K562 (cell line): ENCODE results near the gene PAQR7. TPM values are rescaled to one million over a fixed set of nuclear protein-coding genes. Genes with fewer than 3 reads are reported as not detected.

ENCODE experiments used
- CXXC5 ChIP-seq: fragments of 250-450 bp; sonication (Bioruptor Pico); IDR thresholded peaks from 2 replicates; pipeline ENCODE4 v1.8.0; 2022; ENCODE audit warnings: inconsistent platforms, mild to moderate bottlenecking, moderate library complexity
- EGR1 ChIP-seq: fragments of 450-650 bp; conservative IDR thresholded peaks from 2 replicates; pipeline ENCODE4 v1.6.1; 2017; ENCODE audit warnings: mild to moderate bottlenecking
- HMG20A ChIP-seq: fragments of 450-650 bp; formaldehyde crosslinking; conservative IDR thresholded peaks from 2 replicates; pipeline ENCODE4 v1.4.0; 2020; ENCODE audit warnings: mild to moderate bottlenecking, mixed read lengths
- ILK ChIP-seq: fragments of 450-650 bp; IDR thresholded peaks from 2 replicates; pipeline ENCODE4 v1.6.1; 2016; ENCODE audit warnings: missing genetic modification characterization, low read depth, mild to moderate bottlenecking, missing compliant biosample characterization, moderate library complexity, borderline replicate concordance
- JUN ChIP-seq, 2 experiments: sonication (generic) in 1 of 2; formaldehyde crosslinking in 1 of 2; IDR thresholded peaks; 2 replicates each; pipeline versions ENCODE4 v1.6.1 to v1.8.0; 2012 to 2022; ENCODE audit warnings: borderline replicate concordance in 2 of 2, mild to moderate bottlenecking in 2 of 2, improper control_type of control experiment in 1 of 2, low read depth in 1 of 2, low read length in 1 of 2, missing genetic modification reagents in 1 of 2
- MYNN ChIP-seq, 2 experiments: sonication (generic); formaldehyde crosslinking in 1 of 2; IDR thresholded peaks; 2 replicates each; pipeline versions ENCODE4 v1.5.0 to v1.6.1; 2016 to 2020; ENCODE audit warnings: antibody characterized with exemption in 1 of 2, missing genetic modification reagents in 1 of 2
- RB1 ChIP-seq: fragments of 450-650 bp; IDR thresholded peaks from 2 replicates; pipeline ENCODE4 v1.6.1; 2017; ENCODE audit warnings: low read depth, mild to moderate bottlenecking
- RBM15 ChIP-seq: fragments of 200-400 bp; formaldehyde crosslinking; IDR thresholded peaks from 2 replicates; pipeline ENCODE4 v1.6.1; 2018; ENCODE audit warnings: mild to moderate bottlenecking, low read length, moderate library complexity; ENCODE audit not compliant: insufficient read depth
- SMAD2 ChIP-seq: fragments of 150-350 bp; IDR thresholded peaks from 2 replicates; pipeline ENCODE4 v1.6.1; 2014; ENCODE audit warnings: low read depth, mild to moderate bottlenecking, low read length
- TCF7 ChIP-seq: sonication (generic); IDR thresholded peaks from 2 replicates; pipeline ENCODE4 v1.6.1; 2016; ENCODE audit warnings: antibody characterized with exemption, borderline replicate concordance
- ZNF551 ChIP-seq: fragments of 250-450 bp; sonication (Bioruptor Pico); IDR thresholded peaks from 2 replicates; pipeline ENCODE4 v1.5.0; 2021; ENCODE audit warnings: mild to moderate bottlenecking, moderate library complexity
- ZNF766 ChIP-seq: fragments of 200-800 bp; sonication (Bioruptor generic); conservative IDR thresholded peaks from 2 replicates; pipeline ENCODE4 v1.6.1; 2016; ENCODE audit warnings: missing genetic modification characterization, missing compliant biosample characterization
- ZNF780A ChIP-seq: fragments of 250-450 bp; sonication (Bioruptor Pico); IDR thresholded peaks from 2 replicates; pipeline ENCODE4 v1.5.0; 2021; ENCODE audit warnings: mild to moderate bottlenecking
- polyA plus RNA-seq, 8 experiments: library from polyadenylated mRNA; depleted of rRNA in 4 of 8; stranded (reverse) in 5 of 8; unstranded in 3 of 8; fragments of >200 nt; fragmentation: Nextera tagmentation in 2 of 8; fragmentation: Illumina TruSeq in 1 of 8; extraction: Ambion mirVana in 2 of 8; extraction: Trizol in 1 of 8; gene quantifications; 2 replicates each; pipeline versions ENCODE4 v1.2.1 to v1.2.3, GENCODE V29; 2011 to 2014; ENCODE audit warnings: inconsistent platforms in 1 of 8, missing spikeins in 1 of 8
- total RNA-seq, 7 experiments: library from RNA; depleted of rRNA in 6 of 7; stranded (reverse); fragments of >200 nt in 6 of 7; fragmentation: Illumina TruSeq in 2 of 7; extraction: Trizol in 2 of 7; gene quantifications; 2 replicates each; pipeline versions ENCODE4 v1.2.1 to v1.2.3, GENCODE V29; 2011 to 2021; ENCODE audit warnings: low replicate concordance in 1 of 7
- TF ChIP-seq, protein P1 (sequence below), 2 experiments: fragments of 450-650 bp in 1 of 2; sonication (generic) in 1 of 2; formaldehyde crosslinking in 1 of 2; IDR thresholded peaks in 1 of 2; conservative IDR thresholded peaks in 1 of 2; 2 replicates each; pipeline versions ENCODE4 v1.6.1 to v1.8.1; 2016 to 2023; ENCODE audit warnings: mild to moderate bottlenecking in 2 of 2, moderate library complexity in 2 of 2, inconsistent platforms in 1 of 2, missing genetic modification reagents in 1 of 2
- TF ChIP-seq, protein P2 (sequence below), 2 experiments: fragments of 450-650 bp; formaldehyde crosslinking in 1 of 2; IDR thresholded peaks; 2 replicates each; pipeline versions ENCODE4 v1.4.0 to v1.6.1; 2014 to 2020; ENCODE audit warnings: mild to moderate bottlenecking in 2 of 2, borderline replicate concordance in 1 of 2, low read depth in 1 of 2
- TF ChIP-seq, protein P3 (sequence below): sonication (generic); formaldehyde crosslinking; IDR thresholded peaks from 2 replicates; pipeline ENCODE4 v1.8.0; 2023; ENCODE audit warnings: mild to moderate bottlenecking, missing genetic modification reagents

PAQR7 gene
- total and polyA plus RNA-seq, 9 of the 15 experiments (the other 6 are each of a cell fraction or from before 2014, with no cell fraction given) = 1.1 to 5.2 (median 2.6) TPM

DNA sequence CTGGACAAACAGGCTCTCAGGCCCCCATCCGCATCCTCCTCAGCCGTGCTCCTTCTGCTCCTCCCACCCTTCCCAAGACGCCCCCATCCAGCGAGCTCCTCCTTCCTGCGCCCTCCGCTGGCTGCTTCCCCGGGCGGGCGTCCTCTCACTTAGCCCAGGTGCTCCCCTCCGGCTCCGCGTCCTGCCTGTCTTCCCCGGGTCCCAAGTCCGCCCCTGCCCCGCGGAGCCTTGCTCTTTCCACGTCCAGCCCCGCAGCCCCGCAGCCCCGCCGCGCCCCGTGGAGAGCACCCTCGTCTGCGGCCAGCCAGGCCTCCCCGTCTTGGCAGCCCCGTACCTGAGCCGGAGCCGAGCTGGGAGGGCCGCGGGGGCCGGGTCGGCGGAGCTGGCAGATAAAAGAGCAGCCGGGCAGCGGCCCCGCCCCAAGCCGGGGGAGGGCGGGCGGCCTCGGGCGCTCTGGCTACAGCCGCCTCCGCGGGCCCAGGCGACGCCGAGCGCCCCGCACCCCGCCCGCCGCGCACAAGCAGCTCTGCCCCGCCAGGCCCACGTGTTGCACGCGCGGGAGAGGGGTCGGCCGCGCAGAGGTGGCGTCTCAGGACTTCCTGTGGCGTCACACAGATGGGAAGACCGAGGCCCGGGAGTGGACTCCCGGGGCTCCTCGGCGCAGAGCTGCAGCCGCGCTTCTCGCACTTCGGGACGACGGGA, at the start of gene PAQR7 (continued):
- TF ChIP-seq JUN (IDR thresholded peaks at IDR 0.05; ENCODE audit: borderline replicate concordance, low read depth, low read length) = no peak
- peak; percentile 94 for TF ChIP-seq JUN (CRISPR knock-in tag; IDR thresholded peaks at IDR 0.05; ENCODE audit: borderline replicate concordance)
- 0 out of 2 replicates have a peak, but pooled peaks have one; percentile 13 for TF ChIP-seq MYNN (IDR thresholded peaks at IDR 0.05)
- no peak for TF ChIP-seq MYNN (CRISPR knock-in tag; IDR thresholded peaks at IDR 0.05)
- peak; percentile 13; the same call in 1 of the 2 replicates for TF ChIP-seq TCF7
- TF ChIP-seq CXXC5 (CRISPR knock-in tag) = peak; percentile 98
- no peak for TF ChIP-seq HMG20A
- TF ChIP-seq, protein P1, sequence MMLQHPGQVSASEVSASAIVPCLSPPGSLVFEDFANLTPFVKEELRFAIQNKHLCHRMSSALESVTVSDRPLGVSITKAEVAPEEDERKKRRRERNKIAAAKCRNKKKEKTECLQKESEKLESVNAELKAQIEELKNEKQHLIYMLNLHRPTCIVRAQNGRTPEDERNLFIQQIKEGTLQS (IDR thresholded peaks at IDR 0.05) = no peak
- TF ChIP-seq, protein P1 (CRISPR knock-in tag; conservative IDR thresholded peaks at IDR 0.05) = no peak
- TF ChIP-seq, protein P2, sequence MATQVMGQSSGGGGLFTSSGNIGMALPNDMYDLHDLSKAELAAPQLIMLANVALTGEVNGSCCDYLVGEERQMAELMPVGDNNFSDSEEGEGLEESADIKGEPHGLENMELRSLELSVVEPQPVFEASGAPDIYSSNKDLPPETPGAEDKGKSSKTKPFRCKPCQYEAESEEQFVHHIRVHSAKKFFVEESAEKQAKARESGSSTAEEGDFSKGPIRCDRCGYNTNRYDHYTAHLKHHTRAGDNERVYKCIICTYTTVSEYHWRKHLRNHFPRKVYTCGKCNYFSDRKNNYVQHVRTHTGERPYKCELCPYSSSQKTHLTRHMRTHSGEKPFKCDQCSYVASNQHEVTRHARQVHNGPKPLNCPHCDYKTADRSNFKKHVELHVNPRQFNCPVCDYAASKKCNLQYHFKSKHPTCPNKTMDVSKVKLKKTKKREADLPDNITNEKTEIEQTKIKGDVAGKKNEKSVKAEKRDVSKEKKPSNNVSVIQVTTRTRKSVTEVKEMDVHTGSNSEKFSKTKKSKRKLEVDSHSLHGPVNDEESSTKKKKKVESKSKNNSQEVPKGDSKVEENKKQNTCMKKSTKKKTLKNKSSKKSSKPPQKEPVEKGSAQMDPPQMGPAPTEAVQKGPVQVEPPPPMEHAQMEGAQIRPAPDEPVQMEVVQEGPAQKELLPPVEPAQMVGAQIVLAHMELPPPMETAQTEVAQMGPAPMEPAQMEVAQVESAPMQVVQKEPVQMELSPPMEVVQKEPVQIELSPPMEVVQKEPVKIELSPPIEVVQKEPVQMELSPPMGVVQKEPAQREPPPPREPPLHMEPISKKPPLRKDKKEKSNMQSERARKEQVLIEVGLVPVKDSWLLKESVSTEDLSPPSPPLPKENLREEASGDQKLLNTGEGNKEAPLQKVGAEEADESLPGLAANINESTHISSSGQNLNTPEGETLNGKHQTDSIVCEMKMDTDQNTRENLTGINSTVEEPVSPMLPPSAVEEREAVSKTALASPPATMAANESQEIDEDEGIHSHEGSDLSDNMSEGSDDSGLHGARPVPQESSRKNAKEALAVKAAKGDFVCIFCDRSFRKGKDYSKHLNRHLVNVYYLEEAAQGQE (IDR thresholded peaks at IDR 0.05; ENCODE audit: borderline replicate concordance) = peak; percentile 82
- TF ChIP-seq, protein P2 (CRISPR knock-in tag; IDR thresholded peaks at IDR 0.05; ENCODE audit: low read depth) = peak; percentile 88
- no peak for TF ChIP-seq ZNF780A (CRISPR knock-in tag)
- TF ChIP-seq ZNF551 (CRISPR knock-in tag) = no peak
- TF ChIP-seq, protein P3, sequence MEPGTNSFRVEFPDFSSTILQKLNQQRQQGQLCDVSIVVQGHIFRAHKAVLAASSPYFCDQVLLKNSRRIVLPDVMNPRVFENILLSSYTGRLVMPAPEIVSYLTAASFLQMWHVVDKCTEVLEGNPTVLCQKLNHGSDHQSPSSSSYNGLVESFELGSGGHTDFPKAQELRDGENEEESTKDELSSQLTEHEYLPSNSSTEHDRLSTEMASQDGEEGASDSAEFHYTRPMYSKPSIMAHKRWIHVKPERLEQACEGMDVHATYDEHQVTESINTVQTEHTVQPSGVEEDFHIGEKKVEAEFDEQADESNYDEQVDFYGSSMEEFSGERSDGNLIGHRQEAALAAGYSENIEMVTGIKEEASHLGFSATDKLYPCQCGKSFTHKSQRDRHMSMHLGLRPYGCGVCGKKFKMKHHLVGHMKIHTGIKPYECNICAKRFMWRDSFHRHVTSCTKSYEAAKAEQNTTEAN (CRISPR knock-in tag) = 0 out of 2 replicates have a peak, but pooled peaks have one; percentile 80
- TF ChIP-seq EGR1 = peak; percentile 70
- TF ChIP-seq SMAD2 = no peak
- TF ChIP-seq ILK (tag) = no peak
- TF ChIP-seq ZNF766 (CRISPR knock-in tag) = peak; percentile 65
- TF ChIP-seq RBM15 = no peak
- peak; percentile 89 for TF ChIP-seq RB1
